ENCODE measurements around the gene ATP5ME.
"Not testable (repeated sequence)": the region's sequence is repeated elsewhere in the genome, so short reads cannot be mapped to it uniquely, and the experiment has no call there.

ATP5ME gene

DNA sequence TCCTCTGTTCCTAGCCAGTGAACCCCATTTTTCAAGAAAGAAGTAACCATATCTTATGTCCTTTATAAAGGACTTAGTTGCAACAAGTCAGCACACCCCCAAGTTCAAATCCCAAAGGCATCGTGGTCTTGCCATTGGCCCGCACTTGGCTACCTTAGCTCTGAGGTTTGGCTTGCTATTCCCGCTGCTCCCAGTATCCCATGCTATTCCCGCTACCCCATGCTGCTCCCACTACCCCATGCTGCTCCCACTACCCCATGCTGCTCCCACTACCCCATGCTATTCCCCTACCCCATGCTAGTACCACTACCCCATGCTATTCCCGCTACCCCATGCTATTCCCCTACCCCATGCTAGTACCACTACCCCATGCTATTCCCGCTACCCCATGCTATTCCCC, 5.9 kb downstream of the ATP5ME start:
- not testable (repeated sequence) for H3K9me3 ChIP-seq (ENCODE audit: control insufficient read depth, low read length); H3K27me3 ChIP-seq (ENCODE audit: control insufficient read depth, insufficient read depth, low read length, poor library complexity, severe bottlenecking); H3K4me1 ChIP-seq (ENCODE audit: control insufficient read depth, insufficient read depth, low read length); H3K27ac ChIP-seq (ENCODE audit: insufficient read depth, low read depth, low read length, poor library complexity, severe bottlenecking); H3K4me3 ChIP-seq (ENCODE audit: insufficient read depth, low read depth, low read length)
- peaks cover 13% of the 10 kb centered on the region for H3K36me3 ChIP-seq (ENCODE audit: control insufficient read depth, insufficient read depth, low read length)
- WGBS, 2 experiments = 91% methylated on average over 6 of the region's 6 CpGs

DNA sequence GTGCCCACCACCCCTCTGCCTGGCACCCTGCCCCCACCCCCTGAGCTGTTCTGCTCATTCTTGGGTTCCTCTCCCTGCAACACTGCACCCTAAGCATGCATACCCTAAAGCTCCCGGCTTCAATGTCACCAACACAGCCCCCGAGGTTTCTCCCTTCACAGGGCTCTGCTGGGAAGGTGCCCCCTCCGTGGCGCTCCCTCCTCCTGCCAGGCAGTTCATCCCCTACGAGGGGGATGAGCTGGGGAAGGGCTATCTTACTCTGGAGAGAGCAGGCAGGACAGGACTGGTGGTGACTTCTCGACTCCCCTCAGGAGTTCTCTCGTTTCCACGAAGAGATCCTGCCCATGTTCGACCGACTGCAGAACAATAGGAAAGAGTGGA, 6.5 kb downstream of the ATP5ME start:
- 68 to 71% methylated on average over 10 of the region's 10 CpGs for WGBS, 2 experiments
- no peaks in the 10 kb centered on the region for H3K27me3 ChIP-seq (ENCODE audit: control insufficient read depth, insufficient read depth, low read length, poor library complexity, severe bottlenecking)
- H3K4me1 ChIP-seq (ENCODE audit: control insufficient read depth, insufficient read depth, low read length) = no peaks in the 10 kb centered on the region
- no peak overlapping the region for H3K4me3 ChIP-seq (ENCODE audit: insufficient read depth, low read depth, low read length)
- H3K27ac ChIP-seq (ENCODE audit: insufficient read depth, low read depth, low read length, poor library complexity, severe bottlenecking) = no peak overlapping the region
- no peaks in the 10 kb centered on the region for H3K9me3 ChIP-seq (ENCODE audit: control insufficient read depth, low read length)
- peaks cover 7% of the 10 kb centered on the region for H3K36me3 ChIP-seq (ENCODE audit: control insufficient read depth, insufficient read depth, low read length)

DNA sequence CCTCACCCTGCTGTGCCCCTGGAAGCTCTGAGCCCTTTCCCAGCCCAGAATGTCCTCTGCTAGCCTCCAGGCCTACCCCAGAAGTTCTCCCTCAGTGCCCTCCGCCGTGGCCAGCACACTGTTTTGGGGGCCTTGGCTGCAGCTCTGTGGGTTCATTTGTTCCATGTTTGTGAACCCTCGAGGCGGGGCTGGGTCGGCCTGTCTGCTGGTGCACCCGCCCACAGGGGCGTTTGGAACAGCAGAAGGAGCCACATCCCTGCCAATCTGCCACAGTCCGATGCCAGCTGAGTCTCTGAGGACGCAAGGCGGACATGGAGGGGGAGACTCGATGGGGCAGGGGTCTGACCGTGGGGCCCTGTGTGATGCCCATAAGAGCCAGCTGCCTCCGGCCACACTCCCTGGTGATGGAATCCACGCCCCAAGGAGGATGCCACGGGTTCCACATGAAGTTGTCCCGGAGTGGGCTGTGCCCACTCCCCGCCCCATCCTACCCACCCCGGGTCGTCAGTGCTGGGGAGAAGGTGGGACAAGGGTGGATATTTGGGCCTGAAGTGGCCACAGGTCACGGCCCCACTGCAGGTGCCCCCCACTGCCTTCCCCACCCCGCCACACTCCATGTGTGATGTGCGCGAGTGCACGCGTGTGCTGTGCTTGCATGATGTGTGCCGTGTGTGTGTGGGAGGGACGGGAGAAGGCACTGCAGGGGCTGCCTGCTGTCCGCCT, 7.1 kb downstream of the ATP5ME start:
- Histone ChIP-seq H3K36me3 (ENCODE audit: control insufficient read depth, insufficient read depth, low read length) (peaks cover 1% of the 10 kb centered on the region), H3K27me3 (ENCODE audit: control insufficient read depth, insufficient read depth, low read length, poor library complexity, severe bottlenecking) (no peaks in the 10 kb centered on the region), H3K9me3 (ENCODE audit: control insufficient read depth, low read length) (no peaks in the 10 kb centered on the region), H3K4me3 (ENCODE audit: insufficient read depth, low read depth, low read length) (no peak overlapping the region), H3K27ac (ENCODE audit: insufficient read depth, low read depth, low read length, poor library complexity, severe bottlenecking) (no peak overlapping the region), H3K4me1 (ENCODE audit: control insufficient read depth, insufficient read depth, low read length) (no peaks in the 10 kb centered on the region)
- 94% methylated on average over 28 of the region's 28 CpGs for WGBS, 2 experiments

DNA sequence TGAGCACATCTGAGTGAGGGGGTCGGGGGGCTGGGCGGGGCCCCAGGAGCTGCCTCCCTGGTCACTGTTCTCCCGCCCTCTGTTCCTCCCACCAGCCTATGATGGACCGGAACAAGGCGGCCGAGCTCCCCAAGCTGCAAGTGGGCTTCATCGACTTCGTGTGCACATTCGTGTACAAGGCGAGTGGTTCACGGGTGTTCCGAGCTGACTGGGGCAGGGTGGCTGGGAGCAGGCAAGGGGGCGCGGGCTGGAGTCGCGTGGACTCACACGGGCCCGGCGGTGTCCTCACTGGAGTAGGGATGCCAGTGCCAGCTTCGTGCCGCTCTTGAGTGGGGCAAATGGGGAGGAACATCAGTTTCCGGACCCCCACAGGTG, 7.7 kb downstream of the ATP5ME start:
- no peaks in the 10 kb centered on the region for H3K27me3 ChIP-seq (ENCODE audit: control insufficient read depth, insufficient read depth, low read length, poor library complexity, severe bottlenecking)
- no peaks in the 10 kb centered on the region for H3K36me3 ChIP-seq (ENCODE audit: control insufficient read depth, insufficient read depth, low read length)
- 87 to 88% methylated on average over 22 of the region's 22 CpGs for WGBS, 2 experiments
- no peaks in the 10 kb centered on the region for H3K9me3 ChIP-seq (ENCODE audit: control insufficient read depth, low read length)
- no peak overlapping the region for H3K4me3 ChIP-seq (ENCODE audit: insufficient read depth, low read depth, low read length)
- H3K4me1 ChIP-seq (ENCODE audit: control insufficient read depth, insufficient read depth, low read length) = no peaks in the 10 kb centered on the region
- no peak overlapping the region for H3K27ac ChIP-seq (ENCODE audit: insufficient read depth, low read depth, low read length, poor library complexity, severe bottlenecking)

DNA sequence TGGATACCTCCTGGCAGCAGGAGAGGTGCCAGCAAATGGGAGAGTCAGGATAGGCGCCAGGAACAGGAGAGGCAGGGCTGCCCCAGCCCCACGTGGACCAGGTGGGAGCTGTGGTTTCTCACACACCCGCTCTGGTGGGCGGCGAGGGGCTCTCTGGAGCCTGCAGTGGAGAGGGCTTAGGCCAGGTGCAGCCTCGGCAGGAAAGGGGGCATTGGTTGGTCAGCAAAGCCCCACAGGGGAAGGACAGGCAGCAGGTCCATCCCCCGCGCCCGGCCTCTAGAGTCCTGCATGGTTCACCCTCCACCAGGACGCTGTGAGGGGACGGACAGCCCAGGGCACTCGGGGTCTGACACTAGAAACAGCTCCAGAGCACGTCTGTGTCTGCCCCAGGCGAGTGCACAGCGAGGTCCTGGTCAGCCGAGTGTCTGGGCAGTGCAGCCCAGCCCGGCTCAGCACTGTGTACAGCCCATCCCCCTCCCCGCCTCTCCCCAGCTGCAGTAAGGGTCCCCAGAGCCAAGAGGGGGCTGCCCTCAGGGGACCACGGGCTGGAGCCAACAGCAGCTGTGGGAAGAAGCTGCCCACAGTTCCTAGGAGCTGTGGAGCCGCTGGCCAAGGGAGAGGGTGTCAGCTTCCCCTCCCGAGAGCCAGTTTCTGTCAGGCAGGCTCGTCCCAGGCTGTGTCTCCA, 8.2 kb downstream of the ATP5ME start:
- Histone ChIP-seq H3K4me1 (ENCODE audit: control insufficient read depth, insufficient read depth, low read length) (no peaks in the 10 kb centered on the region), H3K27me3 (ENCODE audit: control insufficient read depth, insufficient read depth, low read length, poor library complexity, severe bottlenecking) (no peaks in the 10 kb centered on the region), H3K36me3 (ENCODE audit: control insufficient read depth, insufficient read depth, low read length) (no peaks in the 10 kb centered on the region), H3K9me3 (ENCODE audit: control insufficient read depth, low read length) (no peaks in the 10 kb centered on the region), H3K27ac (ENCODE audit: insufficient read depth, low read depth, low read length, poor library complexity, severe bottlenecking) (no peak overlapping the region), H3K4me3 (ENCODE audit: insufficient read depth, low read depth, low read length) (no peak overlapping the region)
- 80 to 81% methylated on average over 22 of the region's 22 CpGs for WGBS, 2 experiments

DNA sequence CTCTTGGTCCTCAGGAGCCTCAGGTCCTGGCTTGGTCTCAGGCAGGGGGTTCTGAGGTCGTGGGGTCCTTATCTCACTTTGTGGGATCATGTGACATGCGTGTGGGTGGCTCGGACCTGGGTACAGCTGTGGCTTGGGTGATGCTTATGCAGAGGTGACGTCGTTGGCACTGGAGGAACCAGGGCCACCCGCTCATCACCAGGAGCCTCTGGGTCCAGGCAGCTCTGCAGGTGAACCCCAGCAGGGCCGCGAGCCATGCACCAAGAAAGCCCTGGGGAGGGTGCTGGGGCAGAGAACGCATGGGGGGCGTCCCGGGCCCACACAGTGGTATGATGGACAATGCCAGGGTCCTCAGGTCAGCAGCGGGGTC, 8.7 kb downstream of the ATP5ME start:
- Histone ChIP-seq H3K27me3 (ENCODE audit: control insufficient read depth, insufficient read depth, low read length, poor library complexity, severe bottlenecking) (no peaks in the 10 kb centered on the region), H3K9me3 (ENCODE audit: control insufficient read depth, low read length) (no peaks in the 10 kb centered on the region), H3K36me3 (ENCODE audit: control insufficient read depth, insufficient read depth, low read length) (no peaks in the 10 kb centered on the region), H3K4me1 (ENCODE audit: control insufficient read depth, insufficient read depth, low read length) (no peaks in the 10 kb centered on the region), H3K27ac (ENCODE audit: insufficient read depth, low read depth, low read length, poor library complexity, severe bottlenecking) (no peak overlapping the region), H3K4me3 (ENCODE audit: insufficient read depth, low read depth, low read length) (no peak overlapping the region)
- 93 to 95% methylated on average over 12 of the region's 12 CpGs for WGBS, 2 experiments

DNA sequence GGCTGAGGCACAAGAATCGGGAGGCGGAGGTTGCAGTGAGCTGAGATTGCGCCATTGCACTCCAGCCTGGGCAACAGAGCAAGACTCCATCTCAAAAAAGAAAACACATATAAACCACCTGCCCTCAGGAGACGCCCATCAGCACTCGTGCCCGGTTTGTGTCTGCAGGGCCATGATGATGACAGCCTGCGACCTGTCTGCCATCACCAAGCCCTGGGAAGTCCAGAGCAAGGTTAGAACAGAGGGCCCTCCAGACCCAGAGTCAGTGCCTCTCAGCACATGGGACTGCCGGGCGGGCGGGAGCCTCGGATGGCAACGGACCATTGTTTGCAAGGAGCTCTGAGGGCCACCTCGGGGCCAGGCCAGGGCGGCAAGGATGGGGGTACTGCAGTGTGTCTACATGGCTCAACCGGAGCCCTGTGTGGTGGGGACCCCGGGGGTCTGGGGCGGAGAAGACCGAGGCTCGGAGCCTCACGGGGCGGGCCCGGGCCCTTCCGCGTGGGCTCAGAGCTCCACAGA, 9.3 kb downstream of the ATP5ME start:
- no peaks in the 10 kb centered on the region for H3K9me3 ChIP-seq (ENCODE audit: control insufficient read depth, low read length)
- no peaks in the 10 kb centered on the region for H3K4me1 ChIP-seq (ENCODE audit: control insufficient read depth, insufficient read depth, low read length)
- WGBS, 2 experiments = 96 to 97% methylated on average over 24 of the region's 24 CpGs
- H3K4me3 ChIP-seq (ENCODE audit: insufficient read depth, low read depth, low read length) = no peak overlapping the region
- no peak overlapping the region for H3K27ac ChIP-seq (ENCODE audit: insufficient read depth, low read depth, low read length, poor library complexity, severe bottlenecking)
- H3K27me3 ChIP-seq (ENCODE audit: control insufficient read depth, insufficient read depth, low read length, poor library complexity, severe bottlenecking) = no peaks in the 10 kb centered on the region
- H3K36me3 ChIP-seq (ENCODE audit: control insufficient read depth, insufficient read depth, low read length) = no peaks in the 10 kb centered on the region

DNA sequence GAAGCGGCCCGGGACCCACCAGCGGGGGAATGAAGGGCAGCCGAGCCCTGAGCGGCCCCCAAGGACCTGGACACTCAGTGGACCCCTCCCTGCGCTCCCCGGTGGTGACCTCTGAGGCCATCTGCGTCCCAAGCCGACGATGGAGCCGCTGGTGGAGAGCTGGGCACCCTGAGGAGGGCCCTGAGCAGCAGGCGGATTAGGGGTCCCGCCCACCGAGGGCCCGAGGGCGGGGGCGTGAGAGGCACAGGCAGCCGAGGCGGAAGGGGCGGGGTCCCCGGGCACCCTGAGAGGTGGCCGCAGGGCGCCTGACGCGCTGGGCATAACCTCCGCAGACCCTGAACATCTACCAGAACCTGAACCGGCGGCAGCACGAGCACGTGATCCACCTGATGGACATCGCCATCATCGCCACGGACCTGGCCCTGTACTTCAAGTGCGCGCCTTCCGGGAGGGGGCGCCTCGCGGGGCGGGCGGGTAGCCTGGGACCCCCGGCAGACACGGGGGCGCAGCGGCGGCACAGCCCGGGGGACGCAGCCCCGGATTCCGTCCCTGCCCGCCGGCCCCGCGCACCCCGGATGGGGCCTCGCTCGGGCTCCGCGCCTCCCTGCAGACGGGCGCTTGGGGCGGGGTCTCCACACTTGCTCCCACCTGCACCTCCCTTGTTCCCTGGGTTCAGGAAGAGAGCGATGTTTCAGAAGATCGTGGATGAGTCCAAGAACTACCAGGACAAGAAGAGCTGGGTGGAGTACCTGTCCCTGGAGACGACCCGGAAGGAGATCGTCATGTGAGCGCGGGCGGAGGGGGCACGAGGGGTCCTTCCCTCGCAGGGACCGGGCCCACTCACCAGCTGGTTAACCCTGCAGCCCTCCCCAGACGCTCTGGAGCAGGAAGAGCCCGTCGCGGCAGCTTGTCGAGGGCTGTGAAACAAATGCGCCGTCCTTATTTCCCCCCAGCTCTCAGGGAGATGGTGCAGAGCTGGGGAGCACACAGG, 10.3 kb downstream of the ATP5ME start:
- WGBS, 2 experiments = 50 to 53% methylated on average over 80 of the region's 80 CpGs
- Histone ChIP-seq H3K9me3 (ENCODE audit: control insufficient read depth, low read length) (no peaks in the 10 kb centered on the region), H3K27me3 (ENCODE audit: control insufficient read depth, insufficient read depth, low read length, poor library complexity, severe bottlenecking) (no peaks in the 10 kb centered on the region), H3K4me3 (ENCODE audit: insufficient read depth, low read depth, low read length) (peak overlapping the region; percentile 52), H3K27ac (ENCODE audit: insufficient read depth, low read depth, low read length, poor library complexity, severe bottlenecking) (no peak overlapping the region), H3K36me3 (ENCODE audit: control insufficient read depth, insufficient read depth, low read length) (no peaks in the 10 kb centered on the region), H3K4me1 (ENCODE audit: control insufficient read depth, insufficient read depth, low read length) (no peaks in the 10 kb centered on the region)

DNA sequence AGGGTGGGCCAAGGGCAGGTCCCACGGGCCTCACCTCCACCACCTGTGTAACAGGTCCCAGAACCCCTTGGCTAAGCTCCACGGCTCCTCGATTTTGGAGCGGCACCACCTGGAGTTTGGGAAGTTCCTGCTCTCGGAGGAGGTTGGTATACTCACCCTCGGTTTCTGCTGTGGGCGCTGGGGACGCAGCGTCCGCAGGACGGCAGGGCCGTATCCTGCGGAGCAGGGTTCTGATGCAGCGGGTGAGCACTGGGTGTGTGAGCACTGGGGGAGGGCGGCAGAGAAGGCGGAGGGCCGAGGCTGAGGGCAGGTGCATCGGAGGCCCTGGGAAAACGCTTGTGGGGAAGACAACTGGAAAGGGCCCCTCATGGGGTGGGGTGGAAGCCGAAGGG, 11.0 kb downstream of the ATP5ME start:
- no peak overlapping the region for H3K27ac ChIP-seq (ENCODE audit: insufficient read depth, low read depth, low read length, poor library complexity, severe bottlenecking)
- no peaks in the 10 kb centered on the region for H3K36me3 ChIP-seq (ENCODE audit: control insufficient read depth, insufficient read depth, low read length)
- no peaks in the 10 kb centered on the region for H3K4me1 ChIP-seq (ENCODE audit: control insufficient read depth, insufficient read depth, low read length)
- 84 to 86% methylated on average over 20 of the region's 20 CpGs for WGBS, 2 experiments
- H3K9me3 ChIP-seq (ENCODE audit: control insufficient read depth, low read length) = no peaks in the 10 kb centered on the region
- peak overlapping the region; percentile 52 for H3K4me3 ChIP-seq (ENCODE audit: insufficient read depth, low read depth, low read length)
- no peaks in the 10 kb centered on the region for H3K27me3 ChIP-seq (ENCODE audit: control insufficient read depth, insufficient read depth, low read length, poor library complexity, severe bottlenecking)
